NCI-H1092 treated with DMSO at 0.1 percent for 48 hours (cell line): ENCODE measurements around the gene ACAP1.

Experiments
- DNase-seq: peaks from one replicate; lab custom pipeline; 2025; lab: John Stamatoyannopoulos, UW

Gene ACAP1, protein sequence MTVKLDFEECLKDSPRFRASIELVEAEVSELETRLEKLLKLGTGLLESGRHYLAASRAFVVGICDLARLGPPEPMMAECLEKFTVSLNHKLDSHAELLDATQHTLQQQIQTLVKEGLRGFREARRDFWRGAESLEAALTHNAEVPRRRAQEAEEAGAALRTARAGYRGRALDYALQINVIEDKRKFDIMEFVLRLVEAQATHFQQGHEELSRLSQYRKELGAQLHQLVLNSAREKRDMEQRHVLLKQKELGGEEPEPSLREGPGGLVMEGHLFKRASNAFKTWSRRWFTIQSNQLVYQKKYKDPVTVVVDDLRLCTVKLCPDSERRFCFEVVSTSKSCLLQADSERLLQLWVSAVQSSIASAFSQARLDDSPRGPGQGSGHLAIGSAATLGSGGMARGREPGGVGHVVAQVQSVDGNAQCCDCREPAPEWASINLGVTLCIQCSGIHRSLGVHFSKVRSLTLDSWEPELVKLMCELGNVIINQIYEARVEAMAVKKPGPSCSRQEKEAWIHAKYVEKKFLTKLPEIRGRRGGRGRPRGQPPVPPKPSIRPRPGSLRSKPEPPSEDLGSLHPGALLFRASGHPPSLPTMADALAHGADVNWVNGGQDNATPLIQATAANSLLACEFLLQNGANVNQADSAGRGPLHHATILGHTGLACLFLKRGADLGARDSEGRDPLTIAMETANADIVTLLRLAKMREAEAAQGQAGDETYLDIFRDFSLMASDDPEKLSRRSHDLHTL

DNA sequence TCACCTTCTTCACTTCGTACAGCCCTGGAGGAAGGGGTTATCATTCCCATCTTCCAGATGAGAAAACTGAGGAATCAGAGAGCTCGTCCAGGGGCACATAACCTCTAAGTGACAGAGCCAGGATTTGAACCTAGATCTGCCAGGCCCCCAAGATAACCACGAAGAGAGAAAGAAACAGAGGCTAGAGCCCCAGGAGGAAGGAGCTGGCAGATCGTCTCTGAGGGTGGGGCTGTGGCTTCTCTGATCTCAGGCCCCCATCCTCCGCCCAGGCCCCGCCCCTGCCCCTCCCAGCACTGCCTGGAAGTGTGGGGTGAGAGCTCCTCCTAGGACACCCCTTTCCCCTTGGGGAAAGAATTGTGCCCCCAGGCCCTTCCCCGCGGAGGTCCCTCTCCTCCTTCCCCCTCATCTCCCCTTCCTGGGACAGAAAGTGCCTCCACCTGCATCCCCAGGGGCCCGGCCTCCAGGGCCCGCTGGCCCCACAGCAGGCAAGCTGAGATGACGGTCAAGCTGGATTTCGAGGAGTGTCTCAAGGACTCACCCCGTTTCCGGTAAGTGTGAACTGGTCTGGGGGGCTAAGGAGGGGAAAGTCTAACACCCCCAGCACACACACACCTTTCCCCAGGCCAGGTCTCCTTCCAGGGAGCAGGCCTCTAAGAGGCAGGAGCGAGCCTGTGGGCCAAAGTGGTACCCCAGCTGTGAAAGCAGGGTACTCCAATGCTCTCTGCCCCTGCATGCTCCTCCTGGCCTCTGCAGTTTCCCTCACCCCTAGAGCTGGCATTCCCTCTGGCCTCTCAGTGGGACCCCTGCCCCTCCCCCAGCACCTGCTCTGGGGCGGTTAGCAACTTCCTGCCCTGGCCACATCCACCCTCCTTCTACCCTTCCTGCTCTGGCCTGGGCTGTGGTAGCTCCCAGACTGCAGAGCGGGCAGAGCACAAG is at the start of gene ACAP1:
TSS of gene ACAP1 (plus strand) at position 290 of the 936 bp plus-strand sequence. CDS start at position 496, 206 bp downstream.
- no peak for DNase-seq

DNA sequence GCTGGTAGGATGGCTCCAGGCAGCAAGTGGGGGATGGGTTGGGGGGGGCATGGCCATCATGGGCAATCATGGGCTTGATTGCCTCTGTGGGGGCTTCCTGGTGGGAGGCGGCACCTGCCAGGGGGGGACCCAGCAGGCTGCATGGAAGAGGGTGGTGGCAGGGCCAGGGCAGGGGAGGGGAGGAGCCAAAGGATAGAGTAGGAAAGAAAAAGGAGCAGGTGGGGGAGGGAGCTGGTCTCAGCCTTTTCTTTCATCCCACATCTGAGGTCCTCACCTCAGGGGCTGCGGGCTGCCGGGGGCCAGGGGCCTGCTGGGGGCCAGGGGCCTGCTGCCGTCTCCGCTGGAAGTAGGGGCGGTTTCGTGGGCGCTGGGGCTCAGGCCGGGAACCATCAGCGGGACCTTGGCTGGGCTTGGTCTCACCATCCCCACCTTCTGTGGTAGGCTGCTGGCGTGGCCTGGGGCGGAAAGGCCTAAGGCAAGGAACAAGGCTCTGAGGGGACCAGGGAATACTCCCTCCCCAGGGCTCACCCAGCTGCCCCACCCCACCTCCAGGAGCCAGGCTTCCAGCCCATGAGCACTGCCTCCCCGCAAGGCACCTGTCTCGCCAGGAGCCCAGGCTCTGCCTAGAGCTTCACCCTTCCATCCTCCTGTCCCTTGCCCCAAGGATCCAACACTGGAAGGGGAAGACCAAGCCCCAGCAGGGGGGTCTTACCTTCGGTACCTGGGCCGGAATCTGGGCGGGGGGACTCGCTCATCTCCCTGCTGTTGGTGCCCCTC is 46.9 kb upstream of the ACAP1 start:
- DNase-seq, result no peak

DNA sequence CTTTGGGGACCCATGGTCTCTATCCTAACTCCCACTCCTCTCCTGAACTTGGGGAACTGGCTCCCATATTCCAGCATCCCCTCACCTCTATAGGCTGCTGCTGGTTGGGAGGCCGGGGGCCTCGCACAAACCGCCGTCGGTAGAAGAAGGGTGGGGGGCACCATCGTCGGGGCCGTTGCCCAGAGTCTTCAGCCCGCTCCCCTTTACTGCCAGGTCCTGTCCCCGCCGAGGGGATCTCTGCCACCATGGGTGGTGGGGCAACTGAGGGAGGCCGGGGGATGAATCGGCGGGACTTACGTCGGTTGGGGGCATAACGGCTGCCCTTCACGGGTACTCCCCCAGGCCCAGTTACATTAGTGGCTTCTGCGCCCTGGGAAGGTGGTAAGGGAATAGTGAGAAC is 46.2 kb upstream of the ACAP1 start:
- DNase-seq, result no peak

DNA sequence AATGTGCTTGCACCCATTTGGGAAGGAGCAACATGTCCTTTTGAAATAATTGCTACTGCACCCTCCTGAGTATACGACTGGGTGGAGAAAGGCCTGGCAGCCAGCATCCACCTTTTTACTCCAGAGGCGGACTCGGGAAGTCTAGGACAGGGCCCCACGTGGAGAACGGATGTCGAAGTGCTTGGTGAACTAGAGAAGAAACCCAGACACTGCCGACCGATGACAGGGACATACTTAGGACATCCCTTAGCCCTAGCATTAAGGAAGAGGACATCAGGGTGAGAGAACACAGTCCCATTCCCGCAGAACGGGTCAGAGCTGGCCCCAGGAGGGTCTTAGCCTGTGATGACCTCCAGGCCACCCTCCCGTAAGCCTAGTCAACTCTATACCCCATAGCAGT is 45.6 kb upstream of the ACAP1 start:
- no peak for DNase-seq

DNA sequence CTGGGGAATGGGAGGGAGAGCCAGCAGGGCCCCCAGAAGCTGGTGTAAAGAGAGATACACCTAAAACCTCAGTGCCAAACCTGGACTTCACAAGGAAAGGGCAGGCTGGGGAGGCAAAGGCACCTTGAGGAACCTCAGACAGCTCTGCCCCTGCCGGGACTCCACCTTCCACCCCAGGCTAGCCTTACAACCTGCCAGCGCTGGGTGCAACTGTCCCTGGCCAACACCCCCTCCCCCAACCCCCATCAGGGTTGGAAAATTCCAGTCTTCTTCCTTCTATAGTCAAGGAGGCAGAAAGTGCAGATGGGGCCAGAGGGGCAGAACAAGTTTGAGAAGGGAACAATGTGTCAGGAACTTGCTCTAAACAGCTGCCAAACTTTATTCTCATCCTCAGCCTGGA is 44.1 kb upstream of the ACAP1 start:
- no peak for DNase-seq

DNA sequence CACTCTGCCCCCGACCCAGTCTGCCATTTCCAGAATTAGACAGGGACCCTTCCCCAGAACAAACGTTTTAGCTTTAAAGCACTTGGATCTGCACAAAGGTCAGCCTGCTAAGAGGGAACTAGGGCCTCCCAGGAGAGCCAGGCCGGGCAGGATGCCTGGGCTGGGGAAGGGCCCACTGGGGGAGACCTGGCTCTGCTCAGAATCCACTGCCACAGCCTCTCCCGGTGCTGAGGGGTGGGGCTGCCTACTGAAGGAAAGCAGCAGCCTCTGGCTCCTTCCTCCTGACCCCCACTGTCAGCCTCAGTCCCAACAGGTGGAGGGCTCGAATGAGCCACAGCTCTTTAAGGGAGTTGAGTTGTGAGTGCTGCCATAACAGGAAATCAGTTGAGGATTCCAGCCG is 43.6 kb upstream of the ACAP1 start:
- DNase-seq, result no peak

DNA sequence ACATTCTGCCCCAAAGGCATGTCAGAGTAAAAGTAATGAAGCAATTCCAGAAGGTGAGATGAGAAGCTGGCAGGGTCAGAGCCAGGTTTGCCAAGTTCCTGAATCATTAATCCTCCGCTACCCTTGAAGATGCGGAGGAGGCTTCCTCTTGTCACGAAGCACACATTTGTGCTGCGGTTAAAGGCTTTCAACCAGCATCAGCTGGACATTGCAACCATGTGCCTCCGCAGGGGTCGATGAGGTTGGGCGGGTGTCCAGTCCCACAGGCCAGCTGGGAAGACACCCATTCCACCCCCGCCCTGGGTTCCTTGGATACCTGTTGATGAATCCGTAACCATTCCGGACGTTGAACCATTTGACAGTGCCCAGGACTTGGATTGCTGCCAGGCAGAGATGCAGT is 43.2 kb upstream of the ACAP1 start:
- no peak for DNase-seq

DNA sequence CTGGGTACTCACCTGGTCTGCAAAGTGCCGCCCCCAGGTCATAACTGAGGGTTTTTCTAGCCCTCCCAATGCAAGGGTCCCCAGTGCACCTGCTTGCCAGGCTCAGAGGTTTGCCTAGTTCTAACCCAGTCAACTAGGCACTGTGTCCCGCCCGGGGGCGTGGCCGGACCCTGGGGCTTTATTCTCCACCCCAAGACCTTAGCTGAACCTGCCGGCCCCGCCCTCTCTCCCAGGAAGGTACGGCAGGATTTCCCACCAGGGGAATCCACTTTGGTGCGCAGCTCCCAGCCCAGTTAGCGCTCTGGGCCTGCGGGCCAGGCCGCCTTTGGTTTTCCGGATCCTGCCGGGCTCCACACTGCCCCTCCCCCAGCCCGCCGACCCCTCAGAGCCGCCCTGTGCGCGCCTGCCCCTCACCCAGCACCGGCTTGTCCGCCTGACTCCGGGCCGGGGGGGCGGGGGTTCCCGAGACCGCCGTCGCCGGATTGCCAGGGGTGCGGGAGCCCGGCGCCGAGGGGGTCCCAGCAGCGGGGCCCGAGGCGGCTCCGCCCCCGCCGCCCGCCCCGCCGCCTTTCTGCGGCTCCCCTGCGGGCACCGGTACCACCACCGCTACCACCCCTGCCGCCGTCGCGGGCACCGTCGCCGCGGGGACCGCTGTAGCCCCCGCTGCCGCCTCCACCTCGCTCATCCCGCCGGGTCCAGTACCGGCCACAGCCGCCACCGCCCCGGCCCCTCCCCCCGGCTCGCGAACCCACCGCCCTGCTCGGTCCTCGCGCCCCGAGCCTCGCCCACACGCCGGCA is 42.3 kb upstream of the ACAP1 start:
- DNase-seq, result no peak

DNA sequence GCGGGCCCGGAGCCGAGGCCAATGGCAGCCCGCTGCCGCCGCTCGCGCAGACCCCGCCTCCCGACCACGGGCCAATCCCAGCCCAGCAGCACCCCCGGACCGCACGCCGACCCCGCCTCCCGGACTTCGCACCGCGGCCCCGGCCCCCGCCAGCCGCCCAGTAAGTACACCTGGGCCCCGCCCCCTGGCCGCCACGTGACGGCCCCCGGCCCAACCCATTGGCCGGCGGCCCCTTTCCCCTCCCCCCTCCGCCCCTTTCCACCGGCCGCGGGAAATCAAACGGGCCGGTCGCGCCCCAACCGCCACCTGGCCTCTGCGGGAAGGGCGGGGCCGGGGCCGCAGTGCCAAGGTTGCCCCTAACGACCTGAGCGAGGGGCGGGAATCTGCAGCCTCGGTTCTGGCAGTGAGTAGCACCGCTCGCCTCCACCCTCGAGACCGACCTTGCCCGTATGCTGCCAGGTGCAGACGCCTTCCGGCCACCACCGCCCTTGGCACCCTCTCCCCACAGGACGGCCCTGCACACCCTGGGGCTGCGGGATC is 41.6 kb upstream of the ACAP1 start, which contains the start of gene YBX2:
TSS of gene YBX2 (minus strand) at position 26 of the 540 bp plus-strand sequence. CDS start 139 bp downstream, outside the sequence.
- peak; percentile 77 for DNase-seq

DNA sequence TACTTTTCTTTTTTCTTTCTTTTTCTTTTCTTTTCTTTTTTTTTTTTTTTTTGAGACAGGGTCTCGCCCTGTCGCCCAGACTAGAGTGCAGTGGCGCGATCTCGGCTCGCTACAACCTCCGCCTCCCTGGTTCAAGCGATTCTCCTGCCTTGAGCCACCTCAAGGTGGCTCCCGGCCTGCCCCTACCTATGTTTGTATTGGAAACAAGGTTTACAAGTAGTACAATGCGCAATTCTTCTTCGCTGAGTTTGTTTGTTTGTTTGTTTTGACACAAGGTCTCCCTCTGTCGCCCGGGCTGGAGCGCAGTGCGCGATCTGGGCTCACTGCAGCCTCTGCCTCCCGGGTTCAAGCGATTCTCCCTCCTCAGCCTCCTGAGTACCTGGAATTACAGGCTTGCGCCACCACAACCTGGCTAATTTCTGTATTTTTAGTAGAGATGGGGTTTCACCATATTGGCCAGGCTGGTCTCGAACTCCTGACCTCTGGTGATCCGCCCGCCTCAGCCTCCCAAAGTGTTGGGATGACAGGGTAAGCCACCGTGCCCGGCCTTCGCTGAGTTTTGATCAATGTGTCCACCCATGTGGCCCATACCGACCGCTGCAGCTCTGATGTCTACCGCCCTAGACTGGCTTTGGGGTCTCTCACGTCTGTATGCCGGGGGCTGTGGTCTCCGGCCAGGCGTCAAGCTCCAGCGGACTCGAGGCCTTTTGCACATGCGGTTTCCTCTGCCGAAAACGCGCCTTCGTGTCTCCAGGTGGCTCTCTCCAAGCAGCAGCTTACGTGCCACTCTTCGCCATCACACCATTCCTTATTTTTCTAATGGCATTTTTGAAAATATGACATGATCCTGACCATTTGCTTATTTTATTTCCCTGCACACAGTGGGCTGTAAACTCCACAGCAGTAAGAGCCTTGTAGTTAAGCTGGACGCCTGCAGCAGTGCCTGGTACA is 40.8 kb upstream of the ACAP1 start:
- no peak for DNase-seq

DNA sequence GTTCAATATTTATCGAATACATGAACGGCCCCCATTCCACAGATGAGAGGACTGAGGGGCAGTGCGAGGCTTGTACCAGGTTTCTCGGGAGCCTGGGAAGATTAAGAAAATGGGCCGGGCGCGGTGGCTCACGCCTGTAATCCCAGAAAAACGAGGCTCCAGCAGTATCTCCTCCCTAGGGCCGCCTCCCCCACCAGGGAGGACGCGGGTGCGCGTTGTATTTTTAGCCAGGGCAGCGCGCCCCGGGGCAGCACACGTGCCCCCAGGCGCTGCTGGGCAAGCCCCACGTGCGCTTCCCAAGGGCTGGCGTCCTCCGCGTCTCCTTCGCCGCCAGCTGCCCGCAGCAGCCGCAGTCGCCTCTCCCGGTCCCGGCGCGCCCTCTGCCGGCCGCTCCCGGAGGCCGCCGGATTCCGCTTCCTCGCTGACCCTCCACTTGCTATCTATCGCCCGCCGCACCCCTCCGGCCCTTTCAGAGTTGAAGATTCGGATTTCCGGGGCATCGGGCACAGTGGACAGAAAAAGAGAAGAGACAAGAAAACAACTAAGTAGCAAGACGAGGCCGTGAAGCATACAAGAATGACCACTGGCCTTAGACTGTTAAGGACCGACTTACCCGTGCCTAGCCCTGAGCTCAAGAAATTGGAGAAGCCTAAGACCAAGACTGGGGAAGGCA is 40.0 kb upstream of the ACAP1 start:
- DNase-seq, result peak; percentile 54

DNA sequence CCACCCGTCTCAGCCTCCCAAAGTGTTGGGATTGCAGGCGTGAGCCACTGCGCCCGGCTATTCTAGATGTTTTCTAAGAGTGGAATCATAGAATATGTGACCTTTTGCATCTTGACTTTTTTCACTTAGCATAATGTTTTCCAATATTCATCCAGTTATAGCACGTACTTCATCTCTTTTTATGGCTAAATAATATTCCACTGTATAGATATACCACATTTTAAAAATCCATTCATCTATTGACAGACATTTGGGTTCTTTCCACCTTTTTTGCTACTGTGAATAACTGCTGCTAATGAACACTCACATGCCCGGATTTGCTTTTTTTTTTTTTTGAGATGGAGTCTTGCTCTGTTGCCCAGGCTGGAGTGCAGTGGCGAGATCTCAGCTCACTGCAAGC is 32.1 kb upstream of the ACAP1 start:
- DNase-seq, result no peak

DNA sequence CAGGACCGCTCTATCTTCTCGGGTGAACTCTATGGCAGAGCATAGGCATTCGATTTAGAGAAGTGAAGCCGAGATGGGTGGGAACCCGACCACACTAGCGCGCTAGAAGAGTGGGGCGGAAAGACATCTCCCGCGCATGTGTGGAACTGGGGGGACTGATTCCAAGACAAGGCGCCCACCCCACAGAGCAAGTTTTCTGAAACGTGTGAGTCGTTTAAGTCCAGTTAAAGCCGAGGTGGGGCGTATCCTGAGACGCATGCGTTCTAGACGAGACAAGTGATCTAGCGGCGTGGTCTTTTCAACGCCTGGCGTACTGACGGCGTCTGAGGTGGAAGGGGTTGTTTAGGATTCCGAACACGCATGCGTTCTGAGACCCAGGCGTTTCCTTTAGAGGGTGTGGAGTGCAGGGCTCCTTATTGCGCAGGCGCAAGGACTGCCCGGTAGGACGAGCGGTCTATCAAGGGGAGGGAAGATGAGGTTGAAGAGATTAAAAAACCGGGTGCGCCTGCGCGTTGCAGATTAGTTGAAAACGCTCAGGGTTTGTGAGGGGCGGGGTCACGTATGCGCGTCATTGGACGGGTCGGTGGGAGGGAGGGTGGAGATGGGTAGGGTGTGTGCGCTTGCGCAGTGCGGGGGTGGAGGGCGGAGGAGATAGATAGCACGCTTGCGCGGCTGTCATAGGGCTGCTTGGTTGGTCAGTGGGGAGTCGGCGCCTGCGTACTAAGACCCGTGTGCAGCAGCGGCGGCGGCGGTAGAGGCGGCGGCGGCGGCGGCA is 29.2 kb upstream of the ACAP1 start, which contains the start of gene EIF5A:
TSS of gene EIF5A (plus strand) at position 718 of the 775 bp plus-strand sequence. CDS start 2,008 bp downstream, outside the sequence.
- peak; percentile 97 for DNase-seq

DNA sequence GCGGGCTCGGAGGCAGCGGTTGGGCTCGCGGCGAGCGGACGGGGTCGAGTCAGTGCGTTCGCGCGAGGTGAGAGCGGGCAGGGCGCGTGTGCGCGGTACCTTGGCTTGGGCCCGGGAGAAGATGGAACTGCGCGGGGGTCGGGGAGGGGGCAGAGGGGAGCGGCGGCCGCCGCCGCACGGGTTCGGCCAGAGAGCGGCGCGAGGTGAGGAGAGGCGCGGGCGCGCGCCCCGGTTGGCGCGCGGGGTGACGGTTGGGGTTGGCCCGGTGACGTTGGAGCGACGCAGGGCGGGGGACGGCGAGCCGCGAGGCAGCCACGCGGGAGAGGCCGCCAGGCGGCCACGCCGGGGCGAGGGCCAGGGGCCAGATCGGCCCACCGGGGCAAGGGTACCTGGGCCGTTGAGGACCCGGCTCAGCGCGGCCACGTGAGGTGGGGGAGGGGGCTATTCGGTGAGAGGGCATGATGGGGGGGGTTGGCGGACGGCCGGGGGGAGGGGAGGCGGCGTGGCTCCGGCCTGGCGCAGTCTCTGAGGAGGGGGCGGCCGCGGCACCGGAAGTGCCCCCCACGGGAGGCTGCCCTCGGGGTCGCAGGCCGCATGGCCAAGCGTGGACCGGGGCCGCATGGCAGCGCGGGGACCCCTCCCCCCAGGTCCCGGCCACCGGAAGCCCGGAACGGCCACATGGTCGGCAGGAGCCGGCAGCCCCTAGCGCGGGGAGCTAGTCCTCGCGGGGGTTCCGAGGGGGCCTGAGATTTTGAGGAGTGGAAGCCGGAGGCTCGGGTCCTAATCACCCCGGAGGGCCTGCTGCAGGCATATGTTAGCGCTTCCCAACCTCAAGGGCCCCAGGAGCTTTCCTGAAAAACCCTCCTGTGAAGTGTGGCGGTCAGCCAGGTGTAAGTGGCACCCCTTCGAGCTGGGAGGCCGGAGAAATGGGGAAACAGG is 28.4 kb upstream of the ACAP1 start:
- DNase-seq, result no peak

DNA sequence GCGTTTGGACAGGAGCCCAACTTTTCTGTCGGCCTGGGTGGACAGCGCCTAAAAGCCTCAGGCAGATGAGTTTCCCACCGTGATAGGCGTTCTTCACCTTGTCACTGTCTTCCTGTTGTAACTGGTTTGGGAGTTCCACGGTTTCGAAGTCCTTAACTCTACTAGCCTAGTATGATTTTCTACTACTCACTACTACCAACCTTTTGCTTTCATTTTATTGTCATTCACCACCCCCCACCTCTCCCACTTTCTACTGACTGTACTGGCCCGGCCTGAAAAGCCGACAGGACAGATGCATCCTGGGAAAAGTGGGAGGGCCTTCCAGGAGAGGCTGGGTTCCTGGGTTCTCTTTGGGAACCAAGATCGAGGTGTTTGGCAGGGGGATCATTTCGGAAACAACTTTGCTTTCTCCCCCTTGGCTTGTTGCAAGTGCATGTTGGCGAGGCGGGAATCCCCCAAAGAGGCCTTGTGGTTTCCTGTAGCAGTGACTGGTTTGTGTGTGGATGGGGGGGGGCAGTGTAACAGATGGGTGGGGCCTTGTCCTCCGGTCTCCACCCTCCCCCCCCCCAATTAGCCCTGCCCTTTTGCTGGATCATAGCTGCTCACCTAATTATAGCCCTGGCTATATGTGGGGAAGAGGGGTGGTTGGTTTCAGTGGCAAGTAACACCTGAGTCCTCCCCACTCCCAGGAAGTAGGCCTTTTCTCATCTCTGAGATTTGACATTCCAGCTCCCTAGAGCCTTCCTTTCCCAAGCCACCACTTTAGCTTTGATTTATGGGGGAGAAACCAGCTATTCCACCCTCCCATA is 27.5 kb upstream of the ACAP1 start:
- DNase-seq, result peak; percentile 22

DNA sequence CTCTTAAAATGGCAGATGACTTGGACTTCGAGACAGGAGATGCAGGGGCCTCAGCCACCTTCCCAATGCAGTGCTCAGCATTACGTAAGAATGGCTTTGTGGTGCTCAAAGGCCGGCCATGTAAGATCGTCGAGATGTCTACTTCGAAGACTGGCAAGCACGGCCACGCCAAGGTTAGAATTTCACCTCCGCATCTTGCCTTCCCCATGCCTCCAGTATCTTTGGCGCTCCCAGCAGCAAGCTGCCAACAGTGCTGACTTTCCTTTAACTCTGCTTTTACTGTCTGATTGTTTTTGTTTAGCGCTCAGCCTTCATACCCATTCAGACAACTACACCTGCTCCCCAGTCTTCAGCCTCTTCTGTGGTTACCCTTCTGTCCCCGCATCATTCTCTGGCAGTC is 26.7 kb upstream of the ACAP1 start:
- no peak for DNase-seq
